OCI-LY1 (cell line): ENCODE results near the gene ASMTL.

Experiments
- H2AFZ ChIP-seq: fragments of 200-600 bp; sonication (generic), shearing (Covaris generic); 2 replicates; pipeline ENCODE4 v1.6.0; 2014; ENCODE audit warnings: antibody characterized with exemption, mild to moderate bottlenecking, low read length
- H3F3A ChIP-seq: fragments of 200-600 bp; sonication (generic), shearing (Covaris generic); 2 replicates; pipeline ENCODE4 v1.6.0; 2014; ENCODE audit warnings: mild to moderate bottlenecking, antibody characterized with exemption, low read length, moderate library complexity; ENCODE audit not compliant: insufficient read depth
- H3K27ac ChIP-seq: fragments of 200-600 bp; sonication (generic); 2 replicates; pipeline ENCODE4 v1.5.1; 2014; ENCODE audit warnings: low read length, mixed run types, mild to moderate bottlenecking, low read depth; ENCODE audit not compliant: poor library complexity, severe bottlenecking
- H3K27me3 ChIP-seq: fragments of 200-600 bp; sonication (generic); 2 replicates; pipeline ENCODE4 v1.6.0; 2014; ENCODE audit warnings: antibody characterized with exemption, mild to moderate bottlenecking, low read length, moderate library complexity; ENCODE audit not compliant: insufficient read depth
- H3K36me3 ChIP-seq: fragments of 200-600 bp; sonication (generic); 2 replicates; pipeline ENCODE4 v1.6.1; 2014; ENCODE audit warnings: mild to moderate bottlenecking, antibody characterized with exemption, low read length, moderate library complexity, mixed read lengths; ENCODE audit not compliant: insufficient read depth
- H3K4me1 ChIP-seq: fragments of 200-600 bp; sonication (generic); 2 replicates; pipeline ENCODE4 v1.5.1; 2014; ENCODE audit warnings: mild to moderate bottlenecking, low read length, moderate library complexity; ENCODE audit not compliant: insufficient read depth, severe bottlenecking
- H3K4me2 ChIP-seq: fragments of 200-600 bp; sonication (generic), shearing (Covaris generic); 2 replicates; pipeline ENCODE4 v1.6.1; 2014; ENCODE audit warnings: low read length
- H3K4me3 ChIP-seq: fragments of 200-600 bp; sonication (generic); 2 replicates; pipeline ENCODE4 v1.5.1; 2014; ENCODE audit warnings: low read length, low read depth, mild to moderate bottlenecking, mixed read lengths; ENCODE audit not compliant: poor library complexity, severe bottlenecking
- H3K79me2 ChIP-seq: fragments of 200-600 bp; shearing (Covaris generic); 2 replicates; pipeline ENCODE4 v1.6.1; 2016; ENCODE audit warnings: mixed run types, low read length, mixed read lengths; ENCODE audit not compliant: insufficient read depth
- H3K9ac ChIP-seq: fragments of 200-600 bp; sonication (generic), shearing (Covaris generic); 2 replicates; pipeline ENCODE4 v1.6.1; 2014; ENCODE audit warnings: mild to moderate bottlenecking, low read length, mixed read lengths
- H3K9me2 ChIP-seq: fragments of 200-600 bp; sonication (generic), shearing (Covaris generic); 2 replicates; pipeline ENCODE4 v1.6.1; 2014; ENCODE audit warnings: low read depth, mild to moderate bottlenecking, low read length, mixed read lengths
- H3K9me3 ChIP-seq: fragments of 200-600 bp; shearing (Covaris generic); 2 replicates; pipeline ENCODE4 v1.6.1; 2014; ENCODE audit warnings: low read length, mixed read lengths
- H4K20me1 ChIP-seq: fragments of 200-600 bp; sonication (generic), shearing (Covaris generic); 2 replicates; pipeline ENCODE4 v1.6.0; 2016; ENCODE audit warnings: mild to moderate bottlenecking, low read length; ENCODE audit not compliant: insufficient read depth
- EZH2 ChIP-seq: fragments of 200-600 bp; sonication (generic), shearing (Covaris generic); IDR thresholded peaks from 2 replicates; pipeline ENCODE4 v1.8.0; 2017; ENCODE audit warnings: borderline replicate concordance, mixed run types, mild to moderate bottlenecking, antibody characterized with exemption, low read length, moderate library complexity, mixed read lengths
- TF ChIP-seq, protein P1 (sequence below): fragments of 200-600 bp; sonication (generic), shearing (Covaris generic); IDR thresholded peaks from 2 replicates; pipeline ENCODE4 v1.5.1; 2017; ENCODE audit warnings: mild to moderate bottlenecking, antibody characterized with exemption, low read length, moderate library complexity, mixed read lengths

ASMTL gene

DNA sequence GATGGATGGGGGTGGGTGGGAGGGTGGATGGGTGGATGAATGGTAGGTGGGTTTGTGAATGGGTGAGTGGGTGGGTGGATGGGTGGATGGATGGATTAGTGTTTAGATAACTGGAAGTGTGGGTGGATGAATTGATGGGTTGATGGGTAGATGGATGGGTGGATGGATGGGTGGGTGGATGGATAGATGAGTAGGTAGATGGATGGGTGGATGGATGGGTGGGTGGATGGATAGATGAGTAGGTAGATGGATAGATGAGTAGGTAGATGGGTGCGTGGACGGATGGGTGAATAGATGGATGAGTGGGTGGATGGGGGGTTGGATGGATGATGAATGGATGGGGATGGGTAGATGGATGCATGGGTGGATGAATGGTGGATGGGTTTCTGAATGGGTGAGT is 20.3 kb upstream of the ASMTL start:
- Histone ChIP-seq H3K36me3 (peaks cover 47% of the 10 kb centered on the region), H3K79me2 (peaks cover 17% of the 10 kb centered on the region), H4K20me1 (no peaks in the 10 kb centered on the region), H3K4me2 (no peak overlapping the region), H3K27me3 (no peaks in the 10 kb centered on the region), H3F3A (peaks cover 11% of the 10 kb centered on the region), H3K9me3 (no peaks in the 10 kb centered on the region), H3K9ac (no peak overlapping the region), H3K4me3 (no peak overlapping the region), H3K9me2 (no peaks in the 10 kb centered on the region), H3K4me1 (peaks cover 44% of the 10 kb centered on the region), H3K27ac (no peak overlapping the region), H2AFZ (no peak overlapping the region)
- TF ChIP-seq EZH2, result no peak
- TF ChIP-seq, protein P1, sequence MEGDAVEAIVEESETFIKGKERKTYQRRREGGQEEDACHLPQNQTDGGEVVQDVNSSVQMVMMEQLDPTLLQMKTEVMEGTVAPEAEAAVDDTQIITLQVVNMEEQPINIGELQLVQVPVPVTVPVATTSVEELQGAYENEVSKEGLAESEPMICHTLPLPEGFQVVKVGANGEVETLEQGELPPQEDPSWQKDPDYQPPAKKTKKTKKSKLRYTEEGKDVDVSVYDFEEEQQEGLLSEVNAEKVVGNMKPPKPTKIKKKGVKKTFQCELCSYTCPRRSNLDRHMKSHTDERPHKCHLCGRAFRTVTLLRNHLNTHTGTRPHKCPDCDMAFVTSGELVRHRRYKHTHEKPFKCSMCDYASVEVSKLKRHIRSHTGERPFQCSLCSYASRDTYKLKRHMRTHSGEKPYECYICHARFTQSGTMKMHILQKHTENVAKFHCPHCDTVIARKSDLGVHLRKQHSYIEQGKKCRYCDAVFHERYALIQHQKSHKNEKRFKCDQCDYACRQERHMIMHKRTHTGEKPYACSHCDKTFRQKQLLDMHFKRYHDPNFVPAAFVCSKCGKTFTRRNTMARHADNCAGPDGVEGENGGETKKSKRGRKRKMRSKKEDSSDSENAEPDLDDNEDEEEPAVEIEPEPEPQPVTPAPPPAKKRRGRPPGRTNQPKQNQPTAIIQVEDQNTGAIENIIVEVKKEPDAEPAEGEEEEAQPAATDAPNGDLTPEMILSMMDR, result no peak

DNA sequence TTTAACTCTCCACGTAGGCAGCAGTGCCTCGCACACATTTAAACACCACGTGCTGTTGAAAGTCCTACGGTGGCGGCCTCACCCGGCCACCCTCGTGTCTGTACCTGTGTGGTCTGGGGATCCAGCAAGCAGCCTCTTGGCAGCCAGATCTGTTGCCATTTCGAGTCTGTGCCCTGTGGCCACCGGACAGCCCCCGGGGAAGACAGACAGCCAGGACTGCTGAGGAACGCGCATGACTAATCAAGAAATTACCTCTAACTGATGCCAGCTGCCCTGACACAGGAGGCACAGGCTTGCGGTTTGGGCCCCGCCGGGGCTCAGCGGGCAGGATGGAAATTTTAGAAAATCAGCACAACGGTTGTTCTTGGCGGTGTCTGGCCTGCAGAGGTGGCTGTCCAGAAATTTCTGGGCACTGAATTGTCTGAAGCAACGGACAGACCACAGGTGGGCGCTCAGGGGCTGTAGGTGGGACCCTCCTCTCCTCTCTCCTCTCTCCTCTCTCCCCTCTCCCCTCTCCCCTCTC is 15.6 kb upstream of the ASMTL start:
- TF ChIP-seq, protein P1, result peak; percentile 57
- no peak for TF ChIP-seq EZH2
- H3K9me3 ChIP-seq, result no peaks in the 10 kb centered on the region
- peaks cover 16% of the 10 kb centered on the region for H3F3A ChIP-seq
- H4K20me1 ChIP-seq, result no peaks in the 10 kb centered on the region
- peak overlapping the region; percentile 58; the same call in 1 of the 2 replicates for H3K9ac ChIP-seq
- H3K9me2 ChIP-seq, result no peaks in the 10 kb centered on the region
- peaks cover 54% of the 10 kb centered on the region for H3K4me1 ChIP-seq
- peaks cover 48% of the 10 kb centered on the region for H3K36me3 ChIP-seq
- H3K4me3 ChIP-seq, result no peak overlapping the region
- H3K4me2 ChIP-seq, result peak overlapping the region; percentile 58; the same call in 1 of the 2 replicates
- H3K27ac ChIP-seq, result peak overlapping the region; percentile 94
- no peaks in the 10 kb centered on the region for H3K27me3 ChIP-seq
- H2AFZ ChIP-seq, result no peak overlapping the region
- peaks cover 8% of the 10 kb centered on the region; the same call in 1 of the 2 replicates for H3K79me2 ChIP-seq

DNA sequence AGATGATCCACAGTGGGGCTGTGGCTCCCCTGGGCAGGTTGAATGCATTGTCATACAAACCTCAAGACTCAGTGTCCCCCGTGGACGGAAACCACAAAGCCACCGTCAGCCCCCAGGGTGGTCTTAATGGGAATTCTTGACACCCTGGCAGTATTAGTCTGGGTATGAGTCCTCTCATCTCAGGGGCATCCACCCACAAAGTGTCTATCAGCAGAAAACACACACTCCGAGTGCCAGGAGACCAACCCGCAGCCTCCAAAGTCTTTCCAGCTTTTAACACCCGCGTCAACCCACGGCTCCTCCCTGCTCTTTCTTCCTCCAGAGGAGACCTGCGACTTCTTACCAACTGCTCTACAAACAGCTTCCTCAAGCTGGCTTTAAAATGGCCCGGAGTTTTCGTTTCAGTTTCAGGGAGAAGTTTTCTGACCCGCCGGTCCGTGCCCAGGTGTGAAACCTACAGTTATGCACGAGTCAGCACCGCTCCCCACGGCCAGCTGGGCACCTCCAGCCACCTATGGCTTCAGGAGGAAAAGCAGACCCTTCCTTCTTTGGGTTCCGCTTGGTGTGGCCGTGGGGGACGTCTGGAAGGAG is 14.4 kb upstream of the ASMTL start:
- Histone ChIP-seq H3K9me3 (no peaks in the 10 kb centered on the region), H3K27me3 (no peaks in the 10 kb centered on the region), H3K4me2 (peak overlapping the region; percentile 58; the same call in 1 of the 2 replicates), H3K27ac (peak overlapping the region; percentile 94), H3K4me3 (peak overlapping the region; percentile 29), H3K36me3 (peaks cover 52% of the 10 kb centered on the region), H4K20me1 (no peaks in the 10 kb centered on the region), H2AFZ (no peak overlapping the region), H3K79me2 (peaks cover 6% of the 10 kb centered on the region; the same call in 1 of the 2 replicates), H3K4me1 (peaks cover 52% of the 10 kb centered on the region), H3K9me2 (no peaks in the 10 kb centered on the region), H3F3A (peaks cover 28% of the 10 kb centered on the region), H3K9ac (peak overlapping the region; percentile 58)
- TF ChIP-seq EZH2, result no peak
- TF ChIP-seq, protein P1, result no peak
